NCI-H446 (cell line): Measurements from ENCODE around the gene PRKAG1.

ENCODE experiments used
- DNase-seq, 2 experiments: peaks; one replicate each; lab custom pipeline; 2025; lab: John Stamatoyannopoulos, UW

Gene PRKAG1

GRCh38 chr12:48966177-48966895 lies 52.2 kb downstream of the PRKAG1 start:
- no peak for DNase-seq

GRCh38 chr12:48965298-48965838 lies 53.2 kb downstream of the PRKAG1 start:
- DNase-seq, result no peak

- no peak for DNase-seq
These were observed 56.8 kb downstream of the PRKAG1 start for GRCh38 chr12:48961801-48962200.

GRCh38 chr12:48961331-48961730 lies 57.2 kb downstream of the PRKAG1 start:
- no peak for DNase-seq

- no peak for DNase-seq
These were observed 57.7 kb downstream of the PRKAG1 start for GRCh38 chr12:48960834-48961233.

- no peak for DNase-seq
These were observed 60.6 kb downstream of the PRKAG1 start for GRCh38 chr12:48958049-48958388.

- DNase-seq, result peak; percentile 87 to 95
These were observed 61.2 kb downstream of the PRKAG1 start, which contains the start of gene ARF3 for GRCh38 chr12:48957141-48958048. Gene ARF3 (minus strand): TSS chr12:48957487. CDS start chr12:48941095, 16,392 bp downstream.

GRCh38 chr12:48956279-48957140 lies 62.1 kb downstream of the PRKAG1 start:
- DNase-seq, result peak; percentile 90 to 92

- no peak for DNase-seq
These were observed 63.6 kb downstream of the PRKAG1 start for GRCh38 chr12:48954841-48955501.

GRCh38 chr12:48954061-48954460 lies 64.5 kb downstream of the PRKAG1 start:
- no peak for DNase-seq

GRCh38 chr12:48952691-48953090 lies 65.9 kb downstream of the PRKAG1 start:
- no peak for DNase-seq
